GM21737 (cell line): Measurements from ENCODE around the gene SHROOM3.

Source experiments
- ATAC-seq: cut with Tn5 transposase; IDR thresholded peaks from one replicate; pipeline ENCODE4 v1.9.1; 2021; ENCODE audit warnings: mild to moderate bottlenecking, moderate library complexity; ENCODE audit not compliant: unreplicated experiment

The SHROOM3 gene

DNA sequence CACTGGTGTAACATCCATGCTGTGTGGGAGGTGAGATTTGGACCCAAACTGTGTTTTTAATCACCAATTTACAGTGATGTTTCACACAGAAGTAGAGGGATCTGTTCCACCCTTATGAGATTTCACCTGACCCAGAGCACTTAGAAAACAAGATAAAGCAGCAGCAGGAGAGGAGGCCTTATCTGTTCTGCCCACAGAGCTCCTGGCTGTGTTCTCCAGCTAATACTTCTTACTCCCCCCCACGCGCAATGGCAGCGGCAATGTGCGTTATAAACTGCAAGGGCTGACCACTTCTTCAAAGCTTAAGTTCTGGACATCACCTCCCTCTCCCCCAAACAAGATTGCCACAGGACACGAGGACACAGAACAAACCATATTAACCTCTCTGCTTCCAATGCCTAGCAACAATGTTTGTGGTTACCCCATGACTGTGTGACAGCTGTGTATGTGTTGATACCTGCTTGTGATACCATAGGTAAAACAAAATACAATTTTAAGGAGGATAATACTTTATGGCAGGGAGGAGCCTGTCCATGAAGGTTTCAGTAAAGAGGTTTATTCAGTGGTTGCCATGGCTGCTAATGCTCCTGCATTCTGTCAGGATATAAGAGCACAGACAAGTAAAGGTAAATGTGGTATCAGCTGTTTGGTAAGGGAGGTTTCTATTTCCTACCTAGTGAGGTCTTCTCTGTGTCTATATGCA lies 252.9 kb downstream of the SHROOM3 start:
- ATAC-seq, result no peak

DNA sequence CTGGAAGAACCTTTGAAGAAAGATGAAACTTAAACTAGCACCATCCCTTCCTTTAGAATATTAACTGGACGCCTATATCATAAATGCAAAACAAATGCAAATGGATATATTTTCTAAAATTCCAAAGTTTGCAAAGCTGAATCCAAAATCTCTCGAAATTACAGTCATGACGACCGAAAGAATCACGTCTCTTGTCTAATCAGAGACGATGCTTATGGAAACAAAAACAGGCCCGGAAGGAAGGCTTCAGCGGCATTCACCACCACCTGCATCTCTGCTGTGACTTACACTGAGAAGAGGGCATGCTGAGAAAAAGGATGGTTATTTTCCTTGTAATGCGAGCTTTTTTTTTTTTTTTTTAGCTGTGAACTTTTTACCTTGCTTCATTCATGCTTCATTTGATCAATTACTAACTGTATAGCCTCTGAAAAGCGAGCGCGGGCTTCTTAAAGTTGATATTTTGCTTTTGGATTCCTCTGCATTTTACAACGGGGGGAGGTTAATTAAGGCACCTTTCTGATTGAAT lies 253.7 kb downstream of the SHROOM3 start:
- no peak for ATAC-seq

DNA sequence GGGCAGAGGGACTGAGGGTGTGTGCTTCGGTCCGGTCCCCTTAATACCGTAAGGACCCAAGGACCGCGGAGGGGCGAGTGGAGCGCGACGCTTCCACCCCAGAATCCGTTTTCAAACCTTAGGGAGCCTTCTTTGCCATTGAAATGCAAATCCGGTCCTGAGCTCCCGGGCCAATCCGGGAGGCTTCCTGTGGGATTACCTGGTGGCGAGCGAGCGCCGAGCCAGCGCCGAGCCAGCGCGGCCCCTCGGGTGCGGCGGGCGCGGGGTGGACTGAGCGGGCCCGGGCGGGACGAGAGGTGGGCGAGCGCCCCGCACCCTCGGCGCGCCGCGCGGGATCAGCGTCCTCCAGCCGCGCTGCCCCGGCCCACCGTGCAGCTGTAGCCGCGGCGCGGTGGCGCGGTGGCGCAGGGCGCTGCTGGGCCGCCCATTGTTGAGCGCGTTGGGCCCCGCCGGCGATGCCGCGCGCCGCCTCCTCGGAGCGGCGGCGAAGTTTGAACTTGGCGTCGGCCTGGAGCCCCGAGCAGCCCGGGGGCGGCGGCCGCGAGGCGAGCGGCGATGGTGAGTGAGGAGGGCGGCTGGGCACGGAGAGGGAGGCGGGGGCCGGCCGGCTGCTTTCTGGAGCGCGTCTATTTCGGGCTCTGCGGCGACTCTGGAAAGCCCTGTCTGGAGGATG lies 254.3 kb downstream of the SHROOM3 start:
- peak; percentile 46 for ATAC-seq

DNA sequence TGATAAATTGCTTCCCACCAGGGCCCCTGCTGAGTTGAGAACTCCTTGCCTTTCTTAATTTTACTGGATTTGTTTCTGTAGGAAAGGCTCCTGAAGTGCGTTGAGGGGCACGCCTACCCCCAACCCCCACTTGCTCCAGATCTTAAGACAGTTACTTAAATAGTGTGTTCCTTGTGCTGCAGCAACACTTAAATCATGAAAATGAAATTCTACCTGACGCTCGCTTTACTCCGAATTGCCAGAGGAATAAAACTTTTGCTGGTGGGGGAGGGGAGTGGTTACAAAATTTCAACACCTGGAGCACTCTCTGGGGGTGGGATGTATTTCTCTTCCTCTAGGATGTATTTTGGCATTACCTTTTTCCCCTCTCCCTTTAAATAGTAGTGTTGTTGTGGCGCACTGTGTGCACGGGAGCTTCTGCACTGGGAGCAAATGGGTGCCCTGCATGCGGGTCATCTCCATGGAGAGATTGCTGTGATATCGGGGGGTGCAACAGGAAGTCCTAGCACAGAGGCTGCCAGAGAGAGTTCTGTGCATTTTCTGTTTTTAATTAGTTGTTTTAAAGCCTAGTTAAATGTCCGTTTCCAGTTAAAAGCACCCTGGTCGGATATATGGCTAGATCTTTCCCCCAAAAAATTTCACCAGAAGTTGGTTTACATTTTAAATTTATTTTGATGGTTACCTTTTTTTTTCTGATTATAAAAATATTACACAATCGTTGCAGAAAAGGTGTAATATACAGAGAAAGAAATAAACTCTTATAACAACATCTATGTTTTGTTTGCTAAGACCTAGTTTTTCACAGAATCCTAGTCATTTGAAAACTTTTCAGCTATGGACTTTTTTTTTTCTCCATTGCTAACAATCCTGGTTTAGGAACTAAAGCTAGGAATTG lies 255.2 kb downstream of the SHROOM3 start:
- no peak for ATAC-seq

DNA sequence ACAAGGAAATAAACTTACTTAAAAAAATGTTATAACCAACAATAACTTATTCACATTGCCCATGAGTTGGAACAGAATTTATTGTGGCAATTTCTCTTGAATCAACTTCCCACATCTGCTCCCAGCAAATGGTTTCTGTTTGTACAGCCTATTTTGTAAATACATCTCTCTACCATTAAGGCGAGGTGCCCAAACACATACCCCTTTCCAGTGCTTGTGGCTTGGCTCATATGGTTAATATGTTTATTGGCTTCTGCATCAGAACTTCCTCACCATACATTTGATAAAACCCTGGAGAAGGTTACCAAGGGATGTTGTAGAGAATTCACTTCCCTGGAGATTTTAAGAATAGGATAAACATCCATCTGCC lies 255.9 kb downstream of the SHROOM3 start:
- no peak for ATAC-seq

DNA sequence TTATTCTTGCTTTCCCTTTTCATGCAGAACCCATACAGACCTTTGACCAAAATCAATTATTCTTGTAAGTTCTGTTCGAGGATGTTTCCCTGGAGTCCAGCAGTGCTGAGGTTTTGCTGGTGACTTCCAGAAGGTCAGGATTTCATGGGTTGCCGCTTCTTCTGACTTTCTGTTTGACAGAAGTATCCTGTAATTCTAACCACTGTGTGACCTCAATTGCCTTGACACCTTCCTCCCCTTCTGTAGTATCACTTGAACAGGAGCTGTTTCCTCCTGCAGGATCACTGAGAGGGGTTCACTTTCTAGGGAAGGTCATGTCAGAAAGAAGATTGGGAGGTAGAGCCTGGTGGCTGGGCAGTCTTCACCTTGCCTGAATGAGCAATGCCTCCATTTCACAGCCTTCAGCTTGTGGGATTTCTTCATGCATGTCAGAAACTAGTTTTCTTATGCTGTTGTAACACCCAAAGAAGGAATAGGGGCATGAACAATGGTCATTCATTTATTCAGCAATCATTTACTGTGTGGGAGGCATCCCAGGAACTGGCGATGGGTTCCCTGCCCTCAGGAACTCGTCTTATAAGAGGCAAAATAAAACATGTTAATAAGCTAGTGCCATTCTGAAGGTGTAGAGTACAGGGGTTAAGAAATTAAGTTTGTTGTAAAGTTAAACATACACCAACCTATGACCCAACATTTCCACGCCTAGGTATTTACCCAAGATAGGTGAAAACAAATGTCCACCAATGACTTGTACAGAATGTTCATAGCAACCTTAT lies 257.0 kb downstream of the SHROOM3 start:
- ATAC-seq, result no peak

DNA sequence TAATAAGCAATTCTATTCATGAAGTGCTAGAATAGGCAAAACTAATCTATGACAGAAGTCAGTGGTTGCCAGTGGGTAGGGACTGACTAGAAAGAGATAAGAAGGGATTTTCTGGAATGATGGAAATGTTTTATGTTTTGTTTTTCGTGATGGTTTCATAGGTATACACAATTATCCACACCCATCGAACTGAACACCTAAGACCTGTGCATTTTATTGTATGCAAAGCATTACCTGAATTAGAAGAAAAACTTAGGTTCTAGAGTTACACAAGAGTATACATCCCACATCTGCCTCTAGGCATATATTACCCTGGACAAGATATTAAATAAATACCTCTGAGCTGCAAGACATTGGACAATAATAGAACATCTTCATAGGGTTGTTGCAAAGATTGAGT lies 257.7 kb downstream of the SHROOM3 start:
- no peak for ATAC-seq

DNA sequence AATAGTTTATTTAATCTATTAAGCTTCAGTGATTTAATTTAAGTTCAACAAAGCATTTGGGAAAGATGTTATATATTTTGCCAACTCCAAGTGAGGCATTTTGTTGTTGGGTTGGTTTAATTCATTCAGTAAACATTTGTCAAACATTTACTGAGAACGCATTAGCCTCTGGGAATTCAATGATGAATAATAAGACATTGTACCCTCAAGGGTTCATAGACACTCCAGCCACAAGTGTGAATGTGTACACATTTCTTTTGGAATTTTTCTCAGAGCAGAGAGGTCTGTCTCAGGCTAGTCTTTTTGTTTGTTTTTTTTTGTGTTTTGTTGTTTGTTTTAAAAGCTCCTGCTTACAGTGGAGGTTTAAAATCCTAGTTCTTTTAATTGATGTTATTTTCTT lies 259.0 kb downstream of the SHROOM3 start:
- ATAC-seq, result no peak

DNA sequence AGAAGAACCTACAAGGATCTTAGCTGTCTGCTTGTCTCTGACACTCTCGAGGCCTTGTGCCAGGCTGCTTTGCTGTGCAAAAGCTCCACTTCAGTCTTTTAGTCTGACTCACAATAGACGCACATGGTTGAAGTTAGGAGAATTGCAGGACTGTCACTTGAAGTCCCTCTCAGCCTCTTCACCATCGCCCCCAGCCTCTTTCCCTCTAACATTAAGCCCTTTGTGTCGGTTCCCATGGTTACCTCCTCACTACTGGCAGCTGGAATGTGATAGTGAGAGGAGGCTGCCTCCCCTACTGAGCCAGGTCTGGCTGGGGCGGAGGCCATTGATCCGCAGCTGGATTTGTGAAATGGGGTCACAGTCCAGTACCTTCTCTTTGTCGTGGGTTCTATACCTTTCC lies 261.1 kb downstream of the SHROOM3 start:
- no peak for ATAC-seq

DNA sequence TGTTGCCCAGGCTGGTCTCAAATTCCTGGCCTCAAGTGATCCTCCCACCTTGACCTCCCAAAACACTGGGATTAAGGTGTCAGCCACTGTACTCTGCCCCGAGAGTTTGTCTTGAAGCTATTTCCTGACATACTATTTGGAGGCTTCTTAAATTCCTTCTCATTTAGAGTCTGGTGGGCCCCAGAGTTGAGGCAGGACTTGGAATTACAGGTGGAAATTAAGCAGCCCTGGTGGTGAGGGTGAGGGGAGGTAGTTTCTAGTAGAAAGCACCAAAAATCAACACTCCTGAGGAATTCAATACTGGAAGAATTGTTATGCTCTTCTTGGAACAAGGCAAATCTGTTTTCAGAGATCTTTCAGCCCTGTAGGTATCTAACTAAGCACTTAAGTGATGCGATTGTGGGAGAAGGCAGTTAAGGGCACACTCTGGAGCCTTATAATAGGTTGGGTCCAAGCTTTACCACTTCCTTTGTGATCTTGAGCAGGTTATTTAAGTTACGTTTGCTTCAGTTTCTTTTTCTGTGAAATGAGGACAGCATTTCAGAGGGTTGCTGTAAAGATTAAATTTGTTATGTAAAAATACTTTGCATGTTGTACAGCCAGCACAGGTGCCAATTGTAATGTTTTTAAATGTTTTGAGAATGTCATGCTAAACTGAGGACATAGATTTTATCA lies 262.2 kb downstream of the SHROOM3 start:
- ATAC-seq, result peak; percentile 95

DNA sequence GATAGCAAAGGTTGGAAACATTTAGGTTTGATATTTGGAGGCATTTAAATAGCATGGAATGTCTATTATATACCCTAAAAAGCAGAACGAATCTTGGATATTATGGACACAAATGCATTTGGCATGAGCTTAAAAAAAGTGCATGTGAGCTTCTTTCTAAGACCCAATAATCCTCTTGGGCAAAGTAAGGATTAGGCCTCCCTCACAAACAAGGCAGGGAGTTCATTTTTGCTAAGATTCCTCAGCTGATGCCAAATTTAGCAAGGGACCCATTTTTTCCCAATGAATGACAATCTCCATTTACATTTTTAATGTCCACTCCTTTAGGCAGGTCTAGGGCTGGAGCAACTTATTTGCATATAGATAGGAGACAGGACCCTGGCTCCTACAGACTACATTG lies 263.1 kb downstream of the SHROOM3 start:
- no peak for ATAC-seq

DNA sequence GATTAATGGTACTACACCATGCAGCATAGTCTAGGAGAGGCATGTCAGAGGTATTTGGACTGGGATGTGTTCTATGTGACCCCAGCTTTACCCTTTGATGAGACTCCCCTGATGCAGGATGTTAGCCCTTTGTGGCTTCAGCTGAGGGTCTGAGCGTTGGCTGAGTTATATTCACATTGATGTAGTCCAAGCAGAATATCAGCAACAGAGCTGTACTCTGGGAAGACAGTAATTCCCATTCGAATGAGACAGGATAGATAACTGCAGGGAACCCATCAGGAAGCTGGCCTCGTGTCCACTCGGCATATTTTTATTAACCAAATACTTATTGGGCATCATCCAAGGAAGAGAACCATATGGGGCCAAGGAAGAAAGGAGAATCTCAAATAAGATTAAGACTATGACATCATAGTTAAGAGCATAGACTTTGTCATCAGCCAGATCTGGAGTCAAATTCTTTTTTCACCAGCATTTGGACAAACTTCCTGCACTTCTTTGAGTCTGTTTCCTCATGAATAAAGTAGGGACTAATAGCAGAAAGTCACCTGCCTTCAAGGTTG lies 264.8 kb downstream of the SHROOM3 start:
- no peak for ATAC-seq

DNA sequence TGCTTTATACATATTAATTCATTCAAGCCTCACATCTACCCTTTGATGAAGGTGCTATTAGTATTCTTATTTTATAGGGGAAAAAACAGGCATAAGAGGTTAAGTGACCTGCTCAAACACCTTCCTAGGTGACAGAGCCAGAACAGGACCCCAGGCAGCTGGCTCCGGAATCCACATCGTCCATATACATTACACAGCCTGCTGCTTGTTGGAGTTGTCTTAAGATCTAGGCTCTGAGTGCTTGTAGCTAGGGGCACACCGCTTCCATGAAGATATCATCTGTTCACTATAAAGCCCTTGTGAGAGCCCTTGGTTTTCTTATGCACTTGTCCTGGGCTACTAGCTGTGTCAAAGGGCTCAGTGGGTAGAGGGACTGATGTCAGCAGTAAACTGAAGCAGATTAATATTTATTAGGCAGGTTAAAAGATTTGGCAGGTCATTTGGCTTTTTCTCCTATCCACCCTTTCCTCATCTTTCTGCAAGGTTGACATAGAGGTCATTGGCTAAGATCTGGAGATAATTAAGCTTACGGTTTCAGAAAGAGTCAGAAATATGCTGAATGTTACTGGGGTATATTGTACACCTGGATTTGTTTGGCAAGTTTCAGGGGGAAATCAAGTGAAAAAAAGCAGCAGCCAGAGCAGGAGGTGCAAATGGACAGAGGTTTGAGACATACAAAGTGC lies 267.6 kb downstream of the SHROOM3 start:
- no peak for ATAC-seq

DNA sequence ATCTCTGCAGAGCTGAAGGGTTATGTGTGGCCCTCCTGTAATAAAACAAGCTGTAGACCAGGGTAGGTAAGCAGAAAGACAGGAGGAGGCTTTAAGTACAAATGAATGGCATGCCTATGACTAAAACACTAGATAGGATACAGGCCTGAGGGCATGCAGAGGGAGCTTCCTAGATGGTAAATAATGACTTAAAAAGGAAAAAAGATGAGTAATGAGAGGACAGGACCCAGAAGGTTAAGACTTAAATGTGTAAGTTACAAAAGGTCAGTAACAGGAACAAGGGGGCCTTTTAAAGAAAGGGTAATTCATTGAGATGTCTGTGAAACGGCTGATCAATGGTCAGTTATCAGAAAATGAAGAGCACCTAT lies 268.1 kb downstream of the SHROOM3 start:
- ATAC-seq, result no peak

DNA sequence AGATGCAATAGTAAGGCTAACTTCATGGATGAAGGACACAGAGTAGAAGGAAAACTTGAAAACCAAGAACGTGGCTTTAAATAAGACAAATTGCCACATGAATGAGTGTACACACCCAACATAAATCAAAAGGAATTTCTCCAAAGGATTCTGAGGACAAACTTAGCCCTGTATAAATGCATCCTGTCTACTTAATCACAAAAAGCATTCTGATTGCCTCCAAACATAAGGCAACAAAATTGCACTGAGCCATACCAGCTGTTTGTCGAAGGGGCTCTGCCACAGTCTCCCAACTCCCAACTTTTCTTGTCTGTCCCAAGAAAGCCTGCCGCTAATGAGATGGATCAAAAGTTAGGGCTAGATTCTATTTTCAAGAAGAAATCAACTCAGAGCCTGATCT lies 268.6 kb downstream of the SHROOM3 start:
- ATAC-seq, result no peak

DNA sequence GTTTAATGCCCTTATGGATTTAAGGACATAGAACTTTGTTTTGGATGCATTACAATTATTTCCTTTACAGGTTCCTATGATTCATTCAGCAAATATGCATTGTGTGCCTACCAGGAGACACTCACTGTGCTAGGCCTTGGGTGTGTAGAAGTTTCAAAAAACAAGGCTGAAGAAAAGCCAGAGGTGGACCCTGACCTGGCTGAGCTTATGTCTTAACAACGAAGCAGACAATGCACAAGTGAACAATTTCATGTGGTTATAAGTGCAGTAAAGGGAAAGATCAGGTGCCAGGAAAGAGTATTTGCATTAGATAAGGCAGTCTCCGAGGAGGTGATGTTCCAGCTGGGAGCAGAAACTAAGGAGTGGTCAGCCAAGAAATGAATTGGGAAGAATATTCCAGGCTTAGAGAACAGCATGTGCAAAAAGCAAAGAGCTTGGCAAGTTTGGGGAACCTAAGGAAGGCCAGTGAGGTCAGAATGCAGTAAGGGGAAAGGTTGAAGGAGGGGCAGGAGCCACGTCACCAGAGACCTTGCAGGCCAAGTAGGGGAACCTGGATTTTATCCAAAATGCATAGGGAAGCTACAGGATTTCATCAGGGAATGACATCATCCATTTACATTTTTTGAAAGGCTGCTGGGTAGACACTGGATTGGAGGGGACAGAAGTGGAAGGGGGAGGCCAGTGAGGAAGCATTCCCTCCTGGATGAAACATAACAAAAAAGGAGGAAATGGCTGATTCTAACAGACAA lies 269.3 kb downstream of the SHROOM3 start:
- no peak for ATAC-seq

DNA sequence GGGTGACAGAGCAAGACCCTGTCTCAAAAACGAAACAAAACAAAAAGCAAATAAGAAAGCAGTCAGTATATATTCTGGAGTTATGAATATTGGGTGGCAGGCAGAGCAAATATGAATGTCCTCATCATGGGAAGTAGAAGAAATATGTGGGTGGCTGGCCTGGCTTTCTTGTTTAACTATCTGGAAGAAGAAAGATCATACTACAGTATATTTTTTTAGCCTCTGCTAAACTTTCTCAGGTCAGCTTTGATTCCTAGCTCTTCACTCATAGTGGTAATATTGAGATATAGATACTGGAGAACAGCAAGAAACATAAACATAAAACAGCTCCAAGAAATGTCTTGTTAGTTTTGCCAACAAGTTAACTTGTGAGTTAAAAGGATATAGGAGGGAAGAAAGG lies 270.4 kb downstream of the SHROOM3 start:
- ATAC-seq, result no peak

DNA sequence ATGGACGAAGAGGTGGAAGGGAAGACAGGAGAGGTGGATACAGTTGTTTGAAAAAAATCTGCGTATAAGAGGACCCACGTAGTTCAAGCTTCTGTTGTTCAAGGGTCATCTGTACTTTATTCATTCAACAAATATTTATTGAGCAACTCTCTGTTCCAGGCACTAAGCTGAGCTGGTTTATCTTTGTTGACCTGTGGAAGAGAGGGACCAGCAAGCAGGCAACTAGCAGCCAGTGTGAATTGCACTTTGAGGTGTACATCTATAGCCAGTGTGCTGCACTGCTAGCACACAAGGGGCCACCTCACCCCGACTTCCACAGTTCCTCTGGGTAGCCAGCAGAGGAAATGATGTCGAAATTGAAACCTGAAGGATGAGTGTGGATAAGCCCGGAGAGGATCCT lies 271.6 kb downstream of the SHROOM3 start:
- no peak for ATAC-seq
